MG63 (cell line): ENCODE measurements around the gene CFLAR. TPM values are rescaled to one million over a fixed set of nuclear protein-coding genes. Genes with fewer than 3 reads are reported as not detected.
A peak's percentile ranks its signal among the peaks of the same experiment; 100 is the strongest.
"Not testable (repeated sequence)": the region's sequence is repeated elsewhere in the genome, so short reads cannot be mapped to it uniquely, and the experiment has no call there.

Source experiments
- DNase-seq: peaks from one replicate; pipeline ENCODE4 v3.0.0-alpha.2; 2020
- H3K27me3 ChIP-seq: fragments of 250-450 bp; sonication (Bioruptor Pico); 2 replicates; pipeline ENCODE4 v1.5.1; 2020; ENCODE audit warnings: mild to moderate bottlenecking, moderate library complexity
- H3K36me3 ChIP-seq: fragments of 250-450 bp; sonication (Bioruptor Pico); 2 replicates; pipeline ENCODE4 v1.5.1; 2020; ENCODE audit warnings: mild to moderate bottlenecking, moderate library complexity
- H3K4me3 ChIP-seq: fragments of 250-450 bp; sonication (Bioruptor Pico); 2 replicates; pipeline ENCODE4 v1.5.1; 2020; ENCODE audit warnings: mild to moderate bottlenecking, moderate library complexity
- H3K9me3 ChIP-seq: fragments of 250-450 bp; sonication (Bioruptor Pico); 2 replicates; pipeline ENCODE4 v1.5.1; 2020; ENCODE audit warnings: mild to moderate bottlenecking, moderate library complexity
- total RNA-seq: library from RNA; depleted of rRNA; stranded (reverse); fragments of >200 nt; shearing (Covaris generic); gene quantifications from 2 replicates; pipeline ENCODE4 v1.2.3, GENCODE V29; 2014; ENCODE audit warnings: low replicate concordance

The CFLAR gene
- total RNA-seq, 1 experiment from 2014 or later, result 29.3 TPM

DNA sequence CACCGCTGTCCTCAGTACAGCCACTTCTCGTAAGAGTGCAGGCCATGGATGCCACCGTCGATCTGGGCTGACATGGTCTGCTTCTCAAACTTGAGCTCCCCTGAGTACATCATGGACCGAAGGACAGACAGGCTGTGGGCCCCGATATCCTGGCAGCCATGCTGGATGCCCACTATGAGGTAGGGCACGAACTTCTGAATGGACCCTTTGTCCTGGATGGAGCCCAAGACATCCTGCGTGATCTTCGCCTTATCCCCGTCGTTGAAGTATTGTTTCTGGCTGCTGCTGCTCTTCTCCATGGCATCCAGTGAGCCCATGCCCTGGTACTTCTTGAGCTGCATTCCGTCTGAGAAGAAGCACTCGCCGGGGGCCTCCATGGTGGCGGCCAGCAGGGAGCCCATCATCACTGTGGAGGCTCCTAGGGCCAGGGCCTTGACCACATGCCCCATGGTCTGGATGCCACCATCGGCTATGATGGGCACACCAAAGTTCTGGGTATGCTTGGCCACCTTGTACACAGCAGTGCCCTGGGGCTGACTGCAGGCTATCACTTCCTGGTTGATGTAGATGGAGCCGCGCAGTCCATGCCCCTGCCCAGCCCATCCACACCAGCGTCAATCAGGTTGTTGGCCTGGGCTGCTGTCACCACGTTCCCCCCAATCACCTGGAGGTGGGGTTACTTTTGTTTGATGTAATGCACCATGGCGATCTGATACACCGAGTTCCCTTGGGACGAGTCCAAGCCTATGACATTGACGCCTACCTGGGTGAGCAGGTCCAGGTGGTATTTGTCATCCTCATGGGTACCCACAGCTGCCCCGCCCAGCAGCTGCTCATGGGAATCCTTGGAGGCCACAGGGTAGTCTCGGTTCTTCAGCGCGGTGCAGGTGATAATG is 21.8 kb downstream of the CFLAR start:
- H3K9me3 ChIP-seq, result no peaks in the 10 kb centered on the region
- H3K27me3 ChIP-seq, result no peaks in the 10 kb centered on the region
- DNase-seq, result no peak
- H3K4me3 ChIP-seq, result no peak overlapping the region
- peaks cover 56% of the 10 kb centered on the region for H3K36me3 ChIP-seq

DNA sequence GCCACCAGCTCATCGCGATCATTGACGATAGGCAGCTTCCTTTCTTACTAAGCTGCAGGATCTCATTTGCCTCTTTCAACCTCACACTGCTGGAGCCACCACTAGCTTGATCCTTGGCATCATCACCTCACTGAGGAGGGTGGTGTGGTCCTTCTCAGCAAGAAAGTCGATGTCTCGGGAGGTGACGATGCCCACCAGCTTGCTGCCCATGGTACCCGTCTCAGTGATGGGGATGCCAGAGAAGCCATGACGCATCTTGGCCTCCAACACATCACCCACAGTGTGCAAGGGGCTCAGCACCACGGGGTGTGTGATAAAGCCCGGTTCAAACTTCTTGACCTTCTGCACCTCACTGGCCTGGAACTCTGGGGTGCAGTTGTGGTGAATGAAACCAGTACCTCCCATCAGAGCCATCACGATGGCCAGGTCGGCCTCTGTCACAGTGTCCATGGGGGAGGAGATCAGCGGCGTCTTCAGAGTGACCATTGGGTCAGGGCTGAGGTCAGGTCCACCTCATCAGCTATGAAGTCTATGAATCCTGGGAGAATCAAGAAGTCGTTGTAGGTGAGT is 22.5 kb downstream of the CFLAR start:
- no peak for DNase-seq
- H3K36me3 ChIP-seq, result peaks cover 52% of the 10 kb centered on the region
- H3K9me3 ChIP-seq, result no peaks in the 10 kb centered on the region
- H3K4me3 ChIP-seq, result no peak overlapping the region
- no peaks in the 10 kb centered on the region for H3K27me3 ChIP-seq

DNA sequence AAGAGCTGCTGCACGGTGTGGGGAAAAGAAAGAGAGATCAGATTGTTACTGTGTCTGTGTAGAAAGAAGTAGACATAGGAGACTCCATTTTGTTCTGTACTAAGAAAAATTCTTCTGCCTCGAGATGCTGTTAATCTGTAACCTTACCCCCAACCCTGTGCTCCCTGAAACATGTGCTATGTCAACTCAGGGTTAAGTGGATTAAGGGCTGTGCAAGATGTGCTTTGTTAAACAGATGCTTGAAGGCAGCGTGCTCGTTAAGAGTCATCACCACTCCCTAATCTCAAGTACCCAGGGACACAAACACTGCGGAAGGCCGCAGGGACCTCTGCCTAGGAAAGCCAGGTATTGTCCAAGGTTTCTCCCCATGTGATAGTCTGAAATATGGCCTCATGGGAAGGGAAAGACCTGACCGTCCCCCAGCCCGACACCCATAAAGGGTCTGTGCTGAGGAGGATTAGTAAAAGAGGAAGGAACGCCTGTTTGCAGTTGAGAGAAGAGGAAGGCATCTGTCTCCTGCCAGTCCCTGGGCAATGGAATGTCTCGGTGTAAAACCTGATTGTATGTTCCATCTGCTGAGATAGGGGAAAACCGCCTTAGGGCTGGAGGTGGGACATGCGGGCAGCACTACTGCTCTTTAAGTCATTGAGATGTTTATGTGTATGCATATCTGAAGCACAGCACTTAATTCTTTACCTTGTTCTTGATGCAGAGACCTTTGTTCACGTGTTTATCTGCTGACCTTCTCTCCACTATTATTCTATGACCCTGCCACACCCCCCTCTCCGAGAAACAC is 23.2 kb downstream of the CFLAR start:
- not testable (repeated sequence) for DNase-seq, H3K9me3 ChIP-seq

DNA sequence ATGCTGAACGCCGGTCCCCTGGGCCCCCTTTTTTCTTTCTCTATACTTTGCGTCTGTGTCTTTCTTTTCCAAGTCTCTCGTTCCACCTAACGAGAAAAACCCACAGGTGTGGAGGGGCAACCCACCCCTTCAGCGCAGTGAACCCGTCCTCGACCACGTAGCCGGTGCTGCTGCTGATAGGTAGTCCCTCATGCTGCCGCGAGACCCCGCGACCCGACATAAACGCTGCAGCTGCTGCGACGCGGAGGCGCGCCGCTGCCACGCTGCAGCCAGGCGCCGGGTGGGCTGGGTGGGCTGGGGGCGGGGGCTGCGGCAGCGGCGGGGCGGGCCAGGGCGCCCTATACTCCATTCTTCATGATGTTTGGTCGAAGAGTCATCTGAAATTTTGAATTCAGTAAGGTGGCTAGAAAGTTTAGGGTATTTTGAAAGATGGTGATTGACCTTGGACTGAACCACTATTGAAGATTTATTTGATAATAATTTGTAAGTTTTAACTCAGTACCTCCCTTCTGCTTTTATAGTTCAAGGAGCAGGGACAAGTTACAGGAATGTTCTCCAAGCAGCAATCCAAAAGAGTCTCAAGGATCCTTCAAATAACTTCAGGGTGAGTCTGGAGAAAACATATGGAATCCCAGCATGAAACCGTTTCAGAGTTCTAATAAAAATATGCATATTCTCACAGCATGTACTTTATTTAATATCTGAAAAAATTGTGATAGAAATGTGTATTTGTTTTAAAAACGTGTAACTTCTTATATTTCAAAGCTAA is 24.1 kb downstream of the CFLAR start:
- DNase-seq, result no peak
- peaks cover 54% of the 10 kb centered on the region for H3K36me3 ChIP-seq
- no peaks in the 10 kb centered on the region for H3K27me3 ChIP-seq
- no peaks in the 10 kb centered on the region for H3K9me3 ChIP-seq
- no peak overlapping the region for H3K4me3 ChIP-seq

More for the DNA sequence above, 23.2 kb downstream of the CFLAR start:
- H3K36me3 ChIP-seq, result peaks cover 53% of the 10 kb centered on the region
- H3K27me3 ChIP-seq, H3K4me3 ChIP-seq: not testable (repeated sequence)

DNA sequence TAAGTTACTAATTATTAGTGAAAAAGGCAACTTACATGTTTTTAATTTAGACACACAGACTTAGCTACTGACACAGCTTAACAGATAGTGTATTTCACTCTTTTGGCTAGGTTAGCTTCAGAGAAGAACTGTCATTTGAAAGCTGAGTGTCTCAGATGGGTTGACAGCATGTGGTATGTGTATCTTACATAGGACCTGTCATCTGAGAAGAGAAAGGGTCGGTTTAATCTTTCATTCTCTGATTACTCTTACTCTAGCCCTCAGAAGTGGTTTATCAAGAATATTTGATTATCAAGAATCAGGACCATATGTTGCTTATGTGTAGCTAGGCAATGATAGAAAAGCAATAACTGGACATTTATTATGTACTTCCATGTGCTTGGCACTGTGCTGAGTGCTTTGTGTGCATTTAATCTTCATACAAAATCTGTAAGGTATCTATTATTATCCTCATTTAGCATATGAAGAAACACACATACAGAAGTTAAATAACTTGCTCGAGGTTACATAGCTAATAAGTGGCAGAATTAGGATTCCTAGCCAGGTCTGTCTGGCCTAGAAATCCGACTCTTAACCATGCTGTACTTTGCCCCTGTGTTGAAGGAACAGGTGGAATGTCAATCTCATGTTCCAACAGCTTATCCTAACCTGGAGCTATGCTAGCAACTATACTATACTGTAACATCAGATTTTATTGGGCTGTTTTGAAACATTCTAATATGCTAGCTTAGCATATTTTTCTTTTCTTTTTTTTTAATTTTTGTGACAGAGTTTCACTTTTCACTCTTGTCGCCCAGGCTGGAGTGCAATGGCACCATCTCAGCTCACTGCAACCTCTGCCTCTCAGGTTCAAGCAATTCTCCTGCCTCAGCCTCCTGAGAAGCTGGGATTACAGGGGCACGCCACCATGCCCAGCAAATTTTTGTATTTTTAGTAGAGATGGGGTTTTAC is 28.4 kb downstream of the CFLAR start:
- Histone ChIP-seq H3K9me3 (no peaks in the 10 kb centered on the region), H3K36me3 (peaks cover 42% of the 10 kb centered on the region), H3K4me3 (no peak overlapping the region), H3K27me3 (no peaks in the 10 kb centered on the region)
- DNase-seq, result no peak

DNA sequence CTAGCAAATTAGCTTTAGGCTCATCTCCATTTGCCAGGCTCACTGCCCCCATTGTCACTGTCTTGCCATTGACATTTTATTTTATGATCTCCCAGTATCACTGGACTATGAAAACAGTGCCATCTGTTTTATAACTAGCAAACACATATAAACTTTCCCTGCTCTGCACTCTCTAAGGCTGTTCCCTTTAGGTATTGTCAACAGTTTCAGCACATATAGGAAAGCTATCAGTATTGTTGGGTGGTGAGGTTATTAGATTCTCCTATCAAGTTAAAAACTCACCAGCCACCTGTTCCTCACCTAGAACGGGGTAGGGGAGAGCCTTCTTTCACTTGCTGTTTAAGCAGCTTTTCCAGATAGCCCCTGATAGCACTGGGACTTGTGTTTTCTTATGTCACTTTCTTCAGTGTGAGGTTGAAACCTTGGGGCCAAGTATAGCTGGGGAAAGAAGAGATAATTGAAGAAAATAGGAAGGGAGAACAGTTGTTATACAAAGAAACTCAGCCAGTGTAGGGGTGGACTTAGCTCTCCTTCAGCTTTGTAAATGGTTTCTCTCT is 32.5 kb downstream of the CFLAR start:
- Histone ChIP-seq H3K36me3 (peaks cover 47% of the 10 kb centered on the region), H3K9me3 (no peaks in the 10 kb centered on the region), H3K4me3 (no peak overlapping the region), H3K27me3 (no peaks in the 10 kb centered on the region)
- no peak for DNase-seq

DNA sequence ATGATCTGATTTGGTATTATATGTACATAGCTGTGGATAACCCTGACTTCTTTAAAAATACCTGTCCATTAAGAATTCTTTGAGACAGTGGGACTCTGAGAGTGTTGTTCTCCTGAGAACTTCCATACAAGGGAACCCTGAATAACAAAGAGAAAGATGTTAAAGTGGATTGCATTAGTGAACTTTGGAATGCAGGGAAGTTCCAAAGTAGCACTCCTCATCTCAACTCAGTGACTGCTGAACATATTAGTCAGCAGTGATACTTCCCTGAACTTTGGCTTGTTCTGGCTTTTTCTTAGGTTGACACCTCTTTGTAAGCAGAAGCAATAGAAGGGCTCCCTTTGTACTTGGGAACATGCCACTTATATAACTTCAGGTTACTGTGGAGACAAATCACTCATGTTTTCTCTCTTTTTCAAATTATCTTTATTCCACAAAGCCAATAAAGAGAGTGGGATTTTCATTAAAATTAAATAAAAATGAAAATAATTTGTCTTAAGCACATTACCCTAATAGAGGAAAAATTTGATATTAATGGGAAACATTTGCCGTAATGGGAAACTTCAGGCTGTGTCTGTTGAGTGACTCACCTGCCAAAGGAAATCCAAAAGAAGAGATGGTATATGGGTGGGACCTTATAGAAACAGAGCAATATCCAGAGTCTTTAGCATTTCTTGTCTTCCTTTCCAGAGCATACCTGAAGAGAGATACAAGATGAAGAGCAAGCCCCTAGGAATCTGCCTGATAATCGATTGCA is 33.3 kb downstream of the CFLAR start:
- DNase-seq, result no peak
- Histone ChIP-seq H3K36me3 (peaks cover 46% of the 10 kb centered on the region), H3K4me3 (no peak overlapping the region), H3K9me3 (no peaks in the 10 kb centered on the region), H3K27me3 (no peaks in the 10 kb centered on the region)

DNA sequence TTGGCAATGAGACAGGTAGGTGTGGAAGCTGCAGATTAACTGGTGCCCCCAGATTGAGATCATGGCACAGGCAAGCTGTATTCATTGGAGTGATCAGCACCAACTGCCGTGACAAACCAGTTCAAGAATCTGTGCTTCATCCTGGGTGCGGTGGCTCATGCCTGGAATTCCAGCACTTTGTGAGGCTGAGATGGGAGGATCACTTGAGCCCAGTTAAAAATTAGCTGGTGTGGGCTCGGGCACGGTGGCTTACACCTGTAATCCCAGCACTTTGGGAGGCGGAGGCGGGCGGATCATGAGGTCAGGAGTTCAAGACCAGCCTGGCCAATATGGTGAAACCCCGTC is 33.8 kb downstream of the CFLAR start:
- peaks cover 48% of the 10 kb centered on the region for H3K36me3 ChIP-seq
- H3K9me3 ChIP-seq, H3K4me3 ChIP-seq, H3K27me3 ChIP-seq: not testable (repeated sequence)
- DNase-seq, result peak; percentile 61

DNA sequence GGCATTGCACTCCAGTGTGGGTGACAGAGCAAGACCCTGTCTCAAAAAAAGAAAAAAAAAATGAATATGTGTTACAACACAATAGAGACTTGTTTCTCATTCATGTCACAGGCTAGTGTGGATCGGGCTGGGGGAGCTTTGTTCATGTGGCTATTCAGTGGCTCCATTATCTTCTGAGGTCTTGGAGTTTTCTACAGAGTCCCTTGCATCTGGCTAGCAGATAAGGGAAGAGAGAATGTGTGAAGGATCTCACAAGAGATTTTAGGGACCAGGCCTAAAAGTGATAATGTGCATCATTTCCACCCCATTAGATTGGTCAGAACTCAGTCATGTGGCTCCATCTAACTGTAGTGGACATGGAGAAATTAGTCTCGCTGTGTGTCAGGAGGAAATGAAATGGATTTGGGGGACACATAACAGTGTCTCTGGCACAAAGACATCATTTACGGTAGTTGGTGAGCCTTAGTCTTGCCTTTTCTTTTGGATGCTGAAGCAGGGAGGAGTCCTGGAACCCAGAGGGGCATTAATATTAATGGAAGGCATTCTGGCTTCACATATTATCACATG is 34.6 kb downstream of the CFLAR start:
- no peak for DNase-seq
- Histone ChIP-seq H3K9me3 (no peaks in the 10 kb centered on the region), H3K27me3 (no peaks in the 10 kb centered on the region), H3K4me3 (no peak overlapping the region), H3K36me3 (peaks cover 52% of the 10 kb centered on the region)

DNA sequence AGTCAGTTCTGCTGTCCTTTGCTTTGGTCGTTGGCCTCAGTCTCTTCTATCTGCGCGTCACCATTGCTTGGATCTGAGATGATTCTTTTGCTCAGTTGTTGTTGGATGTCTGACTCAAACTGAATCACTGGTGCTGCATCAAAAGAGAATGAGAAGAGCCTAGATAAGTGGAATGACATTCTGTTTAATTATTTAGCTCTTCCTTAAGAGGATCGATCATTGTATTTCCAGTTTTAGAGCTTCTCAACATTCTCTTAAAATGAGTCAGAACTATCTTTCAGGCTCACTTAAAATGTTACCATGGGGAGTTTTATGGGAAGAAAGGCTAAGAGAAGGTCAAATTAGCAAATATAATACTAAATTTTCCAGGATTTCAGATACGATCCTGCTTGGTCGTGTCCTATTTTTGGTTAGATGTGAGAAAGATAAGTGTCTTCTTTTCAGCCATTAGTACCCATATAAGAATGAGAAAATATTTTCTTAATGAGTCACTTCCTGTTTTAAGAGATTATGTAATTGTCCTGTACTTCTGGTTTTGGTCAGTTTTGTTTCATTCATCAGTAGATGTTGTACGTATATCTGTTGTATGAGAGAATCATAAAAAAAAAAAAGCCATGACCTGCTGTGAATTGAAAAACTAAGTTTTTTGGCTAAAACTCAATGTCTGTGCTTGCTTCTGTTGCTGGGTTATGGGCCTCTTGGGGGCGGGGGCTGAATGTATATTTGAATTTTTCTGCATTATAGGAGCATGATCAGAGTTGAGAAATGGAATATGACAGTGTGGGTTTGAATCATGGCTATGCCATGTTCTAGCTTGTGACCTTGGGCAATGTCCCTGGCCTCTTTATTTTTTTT is 35.4 kb downstream of the CFLAR start:
- peak; percentile 65 for DNase-seq
- H3K4me3 ChIP-seq, result no peak overlapping the region
- peaks cover 58% of the 10 kb centered on the region for H3K36me3 ChIP-seq
- no peaks in the 10 kb centered on the region for H3K27me3 ChIP-seq
- no peaks in the 10 kb centered on the region for H3K9me3 ChIP-seq

DNA sequence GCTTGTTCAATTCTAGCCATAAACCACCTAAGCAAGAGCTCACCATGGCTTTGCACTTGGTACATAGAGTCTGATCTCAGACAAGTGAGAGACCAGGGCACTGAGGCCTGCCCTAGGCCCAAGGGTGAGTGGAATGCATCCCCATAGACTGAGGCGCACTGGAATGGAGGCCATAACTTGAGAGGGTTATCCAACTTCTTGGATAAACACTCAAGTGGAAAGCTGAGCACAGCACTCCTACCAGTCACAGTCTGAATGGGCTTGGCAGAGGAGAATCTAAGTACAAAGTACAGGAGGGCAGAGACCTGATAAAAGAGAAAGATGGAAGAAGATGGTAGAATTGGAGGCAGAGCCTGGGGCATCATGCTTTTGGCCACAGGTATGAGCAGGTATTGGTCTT is 36.6 kb downstream of the CFLAR start:
- Histone ChIP-seq H3K4me3 (no peak overlapping the region), H3K27me3 (no peaks in the 10 kb centered on the region), H3K36me3 (peaks cover 52% of the 10 kb centered on the region), H3K9me3 (no peaks in the 10 kb centered on the region)
- DNase-seq, result no peak

DNA sequence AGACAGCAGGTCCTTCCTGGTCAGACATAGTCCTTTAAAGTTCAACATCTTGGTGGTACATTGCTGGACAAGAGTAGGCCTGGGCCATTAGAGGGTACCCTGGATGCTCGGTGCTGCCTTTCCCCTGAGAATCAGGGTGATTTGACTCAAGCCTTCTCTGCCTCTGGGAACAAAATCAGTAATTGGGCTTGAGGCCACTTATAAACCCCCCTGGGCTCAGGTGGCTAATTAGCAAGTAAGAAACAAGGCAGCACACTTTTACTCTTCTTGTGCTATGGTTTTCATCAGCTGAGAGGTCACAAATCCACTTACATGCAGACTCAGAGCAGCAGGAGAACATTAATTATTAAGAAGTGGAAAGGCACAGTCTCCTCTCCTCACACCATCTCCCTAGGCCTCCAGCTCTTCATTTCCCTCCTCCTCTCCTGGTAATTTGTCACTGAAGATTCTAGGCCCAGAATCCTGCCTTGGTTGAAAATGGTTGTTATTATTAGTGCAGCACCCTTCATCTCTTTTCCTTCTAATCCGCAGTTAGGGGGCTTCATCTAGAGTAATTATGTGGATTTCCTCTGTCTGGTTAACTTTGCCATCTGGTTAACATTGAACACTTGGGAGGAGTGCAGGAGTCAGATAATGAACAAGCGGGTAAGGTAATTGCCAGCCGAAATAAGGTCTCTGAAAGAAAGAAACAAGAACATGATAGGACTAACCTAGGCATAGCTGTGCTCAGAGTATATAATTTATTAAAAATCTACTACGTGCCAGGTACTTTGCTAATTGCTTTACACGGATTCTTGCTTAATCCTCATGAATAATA is 37.2 kb downstream of the CFLAR start:
- Histone ChIP-seq H3K9me3 (no peaks in the 10 kb centered on the region), H3K4me3 (no peak overlapping the region), H3K36me3 (peaks cover 54% of the 10 kb centered on the region), H3K27me3 (no peaks in the 10 kb centered on the region)
- no peak for DNase-seq
